Measurements from ENCODE around the gene COX6A2.
"Not testable (repeated sequence)": the region's sequence is repeated elsewhere in the genome, so short reads cannot be mapped to it uniquely, and the experiment has no call there.

DNA sequence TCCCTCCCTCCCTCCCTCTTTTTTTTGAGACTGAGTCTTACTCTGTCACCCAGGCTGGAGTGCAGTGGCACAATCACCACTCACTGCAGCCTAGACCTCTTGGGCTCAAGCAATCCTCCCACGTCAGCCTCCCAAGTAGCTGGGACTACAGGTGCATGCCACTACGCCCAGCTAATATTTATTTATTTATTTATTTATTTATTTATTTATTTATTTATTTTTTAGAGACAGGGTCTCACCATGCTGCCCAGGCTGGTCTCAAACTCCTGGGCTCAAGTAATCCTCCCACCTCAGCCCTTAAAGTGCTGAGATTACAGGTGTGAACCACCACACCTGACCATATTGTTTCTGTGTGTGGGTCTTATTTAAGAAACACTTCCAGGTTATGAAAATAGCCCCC, 11.1 kb downstream of the COX6A2 start:
- TF ChIP-seq CHD2 (IDR thresholded peaks at IDR 0.05; ENCODE audit: low read length, partially characterized antibody); KDM1A (IDR thresholded peaks at IDR 0.05; ENCODE audit: low read depth): not testable (repeated sequence)
- TF ChIP-seq, protein P1, sequence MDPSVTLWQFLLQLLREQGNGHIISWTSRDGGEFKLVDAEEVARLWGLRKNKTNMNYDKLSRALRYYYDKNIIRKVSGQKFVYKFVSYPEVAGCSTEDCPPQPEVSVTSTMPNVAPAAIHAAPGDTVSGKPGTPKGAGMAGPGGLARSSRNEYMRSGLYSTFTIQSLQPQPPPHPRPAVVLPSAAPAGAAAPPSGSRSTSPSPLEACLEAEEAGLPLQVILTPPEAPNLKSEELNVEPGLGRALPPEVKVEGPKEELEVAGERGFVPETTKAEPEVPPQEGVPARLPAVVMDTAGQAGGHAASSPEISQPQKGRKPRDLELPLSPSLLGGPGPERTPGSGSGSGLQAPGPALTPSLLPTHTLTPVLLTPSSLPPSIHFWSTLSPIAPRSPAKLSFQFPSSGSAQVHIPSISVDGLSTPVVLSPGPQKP (IDR thresholded peaks at IDR 0.05; ENCODE audit: low read depth, low read length): not testable (repeated sequence)
